HEK293 (cell line): ENCODE measurements around the gene CYP2F1.

ENCODE experiments used
- CTCF ChIA-PET: fragments of 350-600 bp; formaldehyde crosslinking; extraction: SDS; loops from one replicate; lab custom pipeline; 2021; ENCODE audit warnings: antibody characterized with exemption; lab: Yijun Ruan, JAX
- POLR2A ChIA-PET: fragments of 300-600 bp; formaldehyde crosslinking; extraction: SDS; loops from one replicate; lab custom pipeline; 2020; ENCODE audit warnings: antibody characterized with exemption, inconsistent platforms; lab: Yijun Ruan, JAX
- H3K27ac ChIP-seq: fragments of 200-500 bp; sonication (Bioruptor generic); 2 replicates; pipeline ENCODE4 v1.5.1; 2014; ENCODE audit warnings: low read depth, low read length, control low read depth, inconsistent platforms; ENCODE audit errors: extremely low read depth
- H3K36me3 ChIP-seq, 2 experiments: fragments of 200-500 bp in 1 of 2; sonication (Bioruptor generic) in 1 of 2; 1 replicate in 1 of 2; 2 replicates in 1 of 2; pipeline ENCODE4 v1.5.1; 2014 to 2017; ENCODE audit warnings: inconsistent platforms in 2 of 2, low read length in 2 of 2; ENCODE audit not compliant: control insufficient read depth in 2 of 2, insufficient read depth in 1 of 2
- H3K4me1 ChIP-seq: fragments of 200-500 bp; sonication (Bioruptor generic); 2 replicates; pipeline ENCODE4 v1.5.1; 2014; ENCODE audit warnings: mild to moderate bottlenecking, low read length, inconsistent platforms; ENCODE audit not compliant: control insufficient read depth, insufficient read depth
- H3K4me3 ChIP-seq: 2 replicates; pipeline ENCODE4 v1.5.1; 2011; ENCODE audit warnings: low read depth, mild to moderate bottlenecking, control low read depth, low read length, moderate library complexity
- H3K9me3 ChIP-seq: fragments of 200-500 bp; sonication (Bioruptor generic); 2 replicates; pipeline ENCODE4 v1.5.1; 2014; ENCODE audit warnings: low read depth, low read length, inconsistent platforms; ENCODE audit not compliant: control insufficient read depth, insufficient read depth
- BCL11B ChIP-seq: fragments of 450-650 bp; formaldehyde crosslinking; IDR thresholded peaks from 2 replicates; pipeline ENCODE4 v1.5.1; 2016; ENCODE audit warnings: low read depth, missing biosample characterization, missing genetic modification characterization
- ELK4 ChIP-seq: IDR thresholded peaks from 2 replicates; pipeline ENCODE4 v1.6.1; 2011; ENCODE audit warnings: mild to moderate bottlenecking, low read depth, low read length, borderline replicate concordance
- IKZF3 ChIP-seq: fragments of 450-650 bp; IDR thresholded peaks from 2 replicates; pipeline ENCODE4 v1.5.0; 2018; ENCODE audit warnings: missing biosample characterization, mild to moderate bottlenecking, missing genetic modification characterization, moderate library complexity
- KLF16 ChIP-seq: fragments of 450-650 bp; formaldehyde crosslinking; IDR thresholded peaks from 2 replicates; pipeline ENCODE4 v1.5.1; 2017; ENCODE audit warnings: missing biosample characterization, missing genetic modification characterization
- KLF7 ChIP-seq: fragments of 450-650 bp; formaldehyde crosslinking; IDR thresholded peaks from 2 replicates; pipeline ENCODE4 v1.5.1; 2016; ENCODE audit warnings: missing biosample characterization, missing genetic modification characterization, borderline replicate concordance
- ZBTB11 ChIP-seq: fragments of 450-650 bp; formaldehyde crosslinking; conservative IDR thresholded peaks from 2 replicates; pipeline ENCODE4 v1.5.1; 2016; ENCODE audit warnings: low read depth, missing biosample characterization, missing genetic modification characterization
- ZBTB20 ChIP-seq: fragments of 450-650 bp; formaldehyde crosslinking; IDR thresholded peaks from 2 replicates; pipeline ENCODE4 v1.5.1; 2016; ENCODE audit warnings: missing biosample characterization, missing genetic modification characterization
- ZEB2 ChIP-seq: fragments of 450-650 bp; formaldehyde crosslinking; IDR thresholded peaks from 2 replicates; pipeline ENCODE4 v1.5.1; 2016; ENCODE audit warnings: missing biosample characterization, missing genetic modification characterization
- ZNF114 ChIP-seq: fragments of 450-650 bp; formaldehyde crosslinking; IDR thresholded peaks from 2 replicates; pipeline ENCODE4 v1.5.0; 2017; ENCODE audit warnings: missing biosample characterization, missing genetic modification characterization
- ZNF146 ChIP-seq: fragments of 450-650 bp; formaldehyde crosslinking; IDR thresholded peaks from 2 replicates; pipeline ENCODE4 v1.5.1; 2016; ENCODE audit warnings: missing biosample characterization, missing genetic modification characterization
- ZNF157 ChIP-seq: fragments of 450-650 bp; formaldehyde crosslinking; IDR thresholded peaks from 2 replicates; pipeline ENCODE4 v1.5.1; 2016; ENCODE audit warnings: missing biosample characterization, missing genetic modification characterization
- ZNF214 ChIP-seq: fragments of 450-650 bp; formaldehyde crosslinking; IDR thresholded peaks from 2 replicates; pipeline ENCODE4 v1.5.1; 2017; ENCODE audit warnings: missing biosample characterization, mild to moderate bottlenecking, missing genetic modification characterization, borderline replicate concordance
- ZNF280C ChIP-seq: fragments of 450-650 bp; formaldehyde crosslinking; IDR thresholded peaks from 2 replicates; pipeline ENCODE4 v1.5.1; 2016; ENCODE audit warnings: missing biosample characterization, missing genetic modification characterization
- ZNF311 ChIP-seq: fragments of 450-650 bp; formaldehyde crosslinking; IDR thresholded peaks from 2 replicates; pipeline ENCODE4 v1.5.1; 2017; ENCODE audit warnings: missing biosample characterization, missing genetic modification characterization, borderline replicate concordance
- ZNF449 ChIP-seq: fragments of 450-650 bp; formaldehyde crosslinking; IDR thresholded peaks from 2 replicates; pipeline ENCODE4 v1.5.1; 2017; ENCODE audit warnings: missing biosample characterization, mild to moderate bottlenecking, missing genetic modification characterization, moderate library complexity
- ZNF555 ChIP-seq: fragments of 450-650 bp; formaldehyde crosslinking; conservative IDR thresholded peaks from 2 replicates; pipeline ENCODE4 v1.5.1; 2017; ENCODE audit warnings: missing biosample characterization, mild to moderate bottlenecking, missing genetic modification characterization, inconsistent platforms
- ZNF621 ChIP-seq: fragments of 450-650 bp; formaldehyde crosslinking; IDR thresholded peaks from 2 replicates; pipeline ENCODE4 v1.5.1; 2017; ENCODE audit warnings: missing biosample characterization, missing genetic modification characterization
- ZNF639 ChIP-seq: fragments of 450-650 bp; formaldehyde crosslinking; IDR thresholded peaks from 2 replicates; pipeline ENCODE4 v1.5.1; 2016; ENCODE audit warnings: missing biosample characterization, missing genetic modification characterization
- ZNF670 ChIP-seq: fragments of 450-650 bp; formaldehyde crosslinking; IDR thresholded peaks from 2 replicates; pipeline ENCODE4 v1.5.1; 2016; ENCODE audit warnings: missing biosample characterization, missing genetic modification characterization, low read depth
- ZNF843 ChIP-seq: fragments of 450-650 bp; formaldehyde crosslinking; IDR thresholded peaks from 2 replicates; pipeline ENCODE4 v1.5.1; 2016; ENCODE audit warnings: missing biosample characterization, missing genetic modification characterization
- ZXDB ChIP-seq: fragments of 450-650 bp; formaldehyde crosslinking; IDR thresholded peaks from 2 replicates; pipeline ENCODE4 v1.5.1; 2016; ENCODE audit warnings: missing biosample characterization, missing genetic modification characterization
- TF ChIP-seq, protein P1 (sequence below): fragments of 450-650 bp; formaldehyde crosslinking; IDR thresholded peaks from 2 replicates; pipeline ENCODE4 v1.5.1; 2016; ENCODE audit warnings: missing biosample characterization, missing genetic modification characterization

Gene CYP2F1

GRCh38 chr19:41111750-41112295, 2.4 kb upstream of the CYP2F1 start:
- no peak for TF ChIP-seq BCL11B (tag by site-specific recombination)
- no peak for TF ChIP-seq ZXDB (tag by site-specific recombination)
- no peak for TF ChIP-seq ZNF157 (tag by site-specific recombination)
- no peak for TF ChIP-seq ZNF843
- TF ChIP-seq, protein P1, sequence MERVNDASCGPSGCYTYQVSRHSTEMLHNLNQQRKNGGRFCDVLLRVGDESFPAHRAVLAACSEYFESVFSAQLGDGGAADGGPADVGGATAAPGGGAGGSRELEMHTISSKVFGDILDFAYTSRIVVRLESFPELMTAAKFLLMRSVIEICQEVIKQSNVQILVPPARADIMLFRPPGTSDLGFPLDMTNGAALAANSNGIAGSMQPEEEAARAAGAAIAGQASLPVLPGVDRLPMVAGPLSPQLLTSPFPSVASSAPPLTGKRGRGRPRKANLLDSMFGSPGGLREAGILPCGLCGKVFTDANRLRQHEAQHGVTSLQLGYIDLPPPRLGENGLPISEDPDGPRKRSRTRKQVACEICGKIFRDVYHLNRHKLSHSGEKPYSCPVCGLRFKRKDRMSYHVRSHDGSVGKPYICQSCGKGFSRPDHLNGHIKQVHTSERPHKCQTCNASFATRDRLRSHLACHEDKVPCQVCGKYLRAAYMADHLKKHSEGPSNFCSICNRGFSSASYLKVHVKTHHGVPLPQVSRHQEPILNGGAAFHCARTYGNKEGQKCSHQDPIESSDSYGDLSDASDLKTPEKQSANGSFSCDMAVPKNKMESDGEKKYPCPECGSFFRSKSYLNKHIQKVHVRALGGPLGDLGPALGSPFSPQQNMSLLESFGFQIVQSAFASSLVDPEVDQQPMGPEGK (tag by site-specific recombination): no peak
- TF ChIP-seq ZNF555 (tag by site-specific recombination): no peak
- TF ChIP-seq ZBTB20: no peak
- TF ChIP-seq ZNF214 (tag by site-specific recombination): no peak
- TF ChIP-seq ZNF670 (tag by site-specific recombination): no peak
- no peak for TF ChIP-seq ZNF280C (tag by site-specific recombination)
- no peak for TF ChIP-seq ELK4
- TF ChIP-seq ZNF639 (tag by site-specific recombination): no peak
- no peak for TF ChIP-seq ZNF114 (tag by site-specific recombination)
- TF ChIP-seq IKZF3 (tag by site-specific recombination): no peak
- 0 out of 2 replicates have a peak, but pooled peaks cover 5% of the 10 kb centered on the region for H3K9me3 ChIP-seq
- H3K27ac ChIP-seq: no peak overlapping the region
- H3K36me3 ChIP-seq: no peaks in the 10 kb centered on the region
- H3K4me3 ChIP-seq: no peak overlapping the region
- ChIA-PET POLR2A (no interaction called here), CTCF (interaction anchor here (0.6 to 1.2 kb wide), 2 partner anchors 15 to 67 kb away, joined by 3 to 5 read pairs; no protein-coding TSS in a partner anchor)
- no peaks in the 10 kb centered on the region for H3K4me1 ChIP-seq

DNA sequence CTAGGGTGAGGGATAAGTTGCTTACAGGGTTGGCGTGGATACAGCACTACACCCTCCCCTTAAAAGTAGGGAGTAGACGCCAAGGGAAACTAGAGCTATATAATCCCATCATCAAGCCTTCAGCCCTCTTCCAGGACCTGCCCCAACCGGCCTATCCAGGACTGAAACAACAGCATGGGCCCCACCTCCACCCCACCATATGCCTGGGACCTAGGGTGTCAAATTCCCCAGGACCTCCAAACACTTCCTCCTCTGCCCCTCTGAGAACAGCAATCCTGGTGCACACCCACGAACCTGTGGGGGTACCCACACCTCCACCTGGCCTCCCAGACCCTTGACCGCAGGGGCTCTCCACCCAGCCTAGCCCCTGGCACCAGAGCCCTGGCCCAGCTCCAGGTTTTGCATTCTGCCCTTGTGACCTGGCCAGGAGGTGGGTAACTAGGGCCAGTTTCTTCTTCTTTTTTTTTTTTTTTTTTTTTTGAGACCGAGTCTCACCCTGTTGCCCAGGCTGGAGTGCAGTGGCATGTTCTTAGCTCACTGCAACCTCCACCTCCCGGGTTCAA, 1.4 kb upstream of the CYP2F1 start:
- H3K9me3 ChIP-seq: 0 out of 2 replicates have a peak, but pooled peaks cover 5% of the 10 kb centered on the region
- H3K27ac ChIP-seq: no peak overlapping the region
- CTCF ChIA-PET: interaction anchor here (0.6 kb wide), 1 partner anchor 41 kb away, joined by 3 read pairs; no protein-coding TSS in a partner anchor
- H3K4me3 ChIP-seq: no peak overlapping the region
- no peaks in the 10 kb centered on the region for H3K4me1 ChIP-seq
- POLR2A ChIA-PET: interaction anchor here (0.6 kb wide), 1 partner anchor 21 kb away, joined by 4 read pairs; no protein-coding TSS in a partner anchor
- no peaks in the 10 kb centered on the region for H3K36me3 ChIP-seq
- TF ChIP-seq ZNF621 (tag by site-specific recombination) (no peak), KLF7 (tag by site-specific recombination) (no peak), IKZF3 (tag by site-specific recombination) (no peak), ZNF157 (tag by site-specific recombination) (no peak), ZNF146 (no peak), ZNF449 (tag by site-specific recombination) (no peak), ZBTB11 (no peak), ZNF311 (tag by site-specific recombination) (no peak), KLF16 (tag by site-specific recombination) (no peak), ZEB2 (tag by site-specific recombination) (no peak)
